DMS153 (cell line): ENCODE results near the gene LSS.
A peak's percentile ranks its signal among the peaks of the same experiment; 100 is the strongest.

ENCODE experiments used
- DNase-seq: peaks from one replicate; lab custom pipeline; 2025; lab: John Stamatoyannopoulos, UW

Gene LSS

DNA sequence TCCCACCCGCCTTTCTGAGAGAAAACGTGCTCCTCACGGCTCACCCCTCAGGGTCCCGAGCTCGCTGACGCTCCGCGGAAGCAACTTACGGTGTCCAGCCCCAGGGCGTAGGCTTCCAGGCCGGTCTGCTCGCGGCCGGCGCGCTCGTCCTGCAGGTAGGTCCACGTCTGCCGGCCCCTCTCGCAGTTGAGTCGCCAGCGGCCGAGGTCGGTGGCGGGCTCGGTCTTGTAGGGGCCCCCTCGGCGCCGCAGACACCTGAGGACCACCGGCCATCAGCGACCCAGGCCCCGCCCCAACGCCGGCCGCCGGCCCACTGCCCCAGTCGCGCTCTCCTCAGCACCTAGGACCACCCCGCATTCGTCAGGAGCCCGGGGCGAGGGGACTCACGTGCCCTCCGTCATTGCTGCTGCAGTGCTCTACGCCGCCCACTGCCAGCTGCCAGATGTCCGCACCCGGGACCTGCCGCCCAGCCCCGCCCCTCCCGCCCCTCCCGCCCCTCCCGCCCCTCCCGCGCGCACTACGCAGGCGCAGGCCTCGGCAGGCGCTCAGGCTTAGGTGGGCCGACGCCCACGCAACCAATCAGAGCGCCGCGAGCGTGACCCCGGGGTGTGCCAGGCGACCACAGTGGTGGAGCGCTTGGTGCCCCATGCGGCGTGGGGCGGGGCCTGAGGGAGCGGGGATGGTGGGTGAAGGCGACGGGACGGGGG, at the start of gene LSS:
LSS (minus strand) TSS at position 430 of the 707 bp plus-strand sequence; CDS start at position 401, 29 bp downstream.
- DNase-seq = peak; percentile 94

DNA sequence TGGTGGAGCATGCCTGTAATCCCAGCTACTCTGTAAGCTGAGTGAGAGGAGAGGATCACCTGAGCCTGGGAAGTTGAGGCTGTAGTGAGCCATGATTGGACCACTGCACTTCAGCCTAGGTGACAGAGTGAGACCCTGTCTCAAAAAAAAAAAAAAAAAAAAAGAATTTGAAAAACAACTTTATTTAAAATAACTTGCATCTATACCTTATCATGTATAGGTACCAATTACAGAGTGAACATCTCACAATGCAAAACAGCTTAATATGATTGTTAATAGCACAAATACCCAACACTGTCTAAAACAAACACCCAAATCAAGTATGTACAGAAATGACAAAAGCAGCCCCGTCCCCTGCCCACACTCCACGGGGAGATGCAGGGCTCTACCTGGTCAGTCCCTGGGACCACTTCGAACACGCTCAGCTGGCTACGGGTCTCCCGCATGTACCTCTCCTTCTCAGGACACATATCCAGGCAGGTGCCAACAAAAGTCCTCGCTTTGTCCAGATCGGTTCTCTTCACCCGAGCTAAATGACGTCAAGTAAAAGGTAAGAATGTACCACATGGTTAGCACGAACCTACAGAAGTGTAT, 46.3 kb upstream of the LSS start:
- DNase-seq = no peak

DNA sequence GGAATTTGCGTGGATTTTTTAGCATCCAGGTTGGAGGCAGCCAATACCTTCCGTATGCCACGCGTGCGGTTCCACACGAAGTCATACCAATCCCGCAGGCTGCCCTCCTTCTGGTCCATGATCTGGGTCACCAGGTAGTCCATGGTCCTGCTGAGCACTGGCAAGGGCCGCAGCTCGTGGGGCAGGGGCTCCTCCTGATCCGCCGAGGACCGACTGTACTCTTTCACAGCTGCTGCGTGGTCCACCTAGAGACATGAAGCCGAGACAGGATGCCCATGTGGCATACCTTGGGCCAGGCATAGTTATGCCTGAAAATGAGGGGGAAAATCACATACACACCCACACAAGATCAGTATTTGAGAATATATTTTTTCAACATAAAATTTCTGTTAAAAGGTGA, 44.8 kb upstream of the LSS start:
- no peak for DNase-seq

DNA sequence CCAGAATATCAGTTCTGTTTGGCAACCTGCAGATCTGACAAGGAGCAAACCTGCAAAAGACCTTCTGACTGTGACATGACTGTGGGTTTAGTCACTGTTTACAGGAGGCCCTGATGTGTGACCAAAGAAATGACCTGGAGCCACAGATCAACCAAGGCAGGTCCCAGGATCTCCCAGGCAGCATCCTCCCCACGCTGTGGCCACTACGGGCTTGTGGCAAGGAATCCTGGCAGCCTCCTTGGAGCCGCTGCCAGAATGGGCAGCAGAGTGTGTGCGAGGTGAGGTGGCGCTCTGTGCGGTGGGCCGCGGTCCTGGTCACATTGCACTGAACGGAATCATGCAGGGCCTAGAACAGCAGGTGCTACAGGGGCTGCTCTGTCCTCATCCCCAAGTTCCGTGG, 40.9 kb upstream of the LSS start:
- no peak for DNase-seq

- no peak for DNase-seq
Measured at GRCh38 chr21:46268371-46268770, 39.8 kb upstream of the LSS start.

- DNase-seq = no peak
Measured at GRCh38 chr21:46266946-46267345, 38.4 kb upstream of the LSS start.

DNA sequence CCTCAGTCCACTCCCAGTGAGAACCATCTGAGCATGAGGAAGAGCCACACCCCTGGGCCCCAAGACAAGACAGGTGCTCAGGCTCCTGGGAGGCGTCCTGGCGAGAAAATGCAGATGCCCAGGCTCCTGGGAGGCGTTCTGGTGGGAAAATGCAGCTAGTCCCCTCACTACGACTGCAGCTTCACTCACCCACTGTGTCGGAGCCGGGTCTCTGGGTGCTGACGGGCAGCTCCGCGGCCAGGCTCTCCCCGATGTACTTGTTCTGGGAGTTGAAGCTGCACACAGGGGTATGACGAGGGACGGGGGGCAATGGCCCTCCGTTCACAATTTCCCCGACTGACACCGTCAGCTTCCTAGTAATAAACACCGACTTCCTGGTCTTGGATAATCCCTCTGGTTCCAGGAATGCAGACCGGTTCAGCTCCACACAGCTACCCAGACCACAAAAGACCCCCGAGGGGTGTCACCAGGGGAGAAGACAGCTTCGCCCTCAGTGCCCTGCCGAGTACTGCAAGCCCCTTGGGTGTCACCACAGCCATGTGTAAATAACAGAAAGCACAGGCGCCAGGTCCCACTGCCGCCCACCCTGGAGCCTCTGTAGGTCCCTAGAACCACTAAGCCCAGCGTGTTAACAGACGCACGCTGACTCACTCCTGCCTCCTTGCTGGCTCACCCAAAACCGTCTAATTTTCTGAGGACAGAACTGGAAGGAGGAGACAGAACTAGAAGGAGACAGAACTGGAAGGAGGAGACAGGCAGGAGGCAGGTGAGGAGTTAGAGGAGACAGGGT, 37.4 kb upstream of the LSS start:
- no peak for DNase-seq

- no peak for DNase-seq
Measured at GRCh38 chr21:46264690-46265144, 36.1 kb upstream of the LSS start.

- DNase-seq = no peak
Measured at GRCh38 chr21:46264046-46264689, 35.6 kb upstream of the LSS start.

GRCh38 chr21:46256501-46256994, 28.0 kb upstream of the LSS start:
- no peak for DNase-seq

DNA sequence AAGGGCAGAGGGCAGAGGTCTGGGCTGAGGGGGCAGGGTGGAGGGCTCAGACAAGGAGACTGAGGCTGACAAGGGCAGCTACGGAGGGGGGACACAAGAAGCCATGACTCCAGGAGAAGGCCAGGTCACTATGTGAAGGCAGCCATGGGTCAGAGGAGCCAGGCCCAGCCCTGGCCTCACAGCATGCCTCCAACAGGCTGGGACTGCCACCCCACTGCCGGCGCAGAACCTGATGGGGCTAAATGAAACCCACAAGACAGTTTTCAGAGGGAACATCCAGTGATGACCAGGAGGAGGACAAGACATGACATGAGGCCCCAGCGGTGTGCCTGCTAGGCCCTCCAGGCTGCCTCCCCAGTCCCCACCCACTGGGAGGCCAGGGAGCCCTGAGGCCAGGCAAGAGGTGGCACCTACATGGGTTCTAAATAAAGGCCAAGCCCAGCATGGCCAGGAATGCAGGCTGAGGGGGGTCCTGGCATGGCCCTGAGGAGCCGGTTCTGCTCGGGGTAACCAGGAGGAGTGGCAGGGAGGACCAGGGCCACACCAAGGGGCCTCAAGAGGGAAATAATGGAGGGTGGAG, 27.3 kb upstream of the LSS start:
- DNase-seq = no peak

DNA sequence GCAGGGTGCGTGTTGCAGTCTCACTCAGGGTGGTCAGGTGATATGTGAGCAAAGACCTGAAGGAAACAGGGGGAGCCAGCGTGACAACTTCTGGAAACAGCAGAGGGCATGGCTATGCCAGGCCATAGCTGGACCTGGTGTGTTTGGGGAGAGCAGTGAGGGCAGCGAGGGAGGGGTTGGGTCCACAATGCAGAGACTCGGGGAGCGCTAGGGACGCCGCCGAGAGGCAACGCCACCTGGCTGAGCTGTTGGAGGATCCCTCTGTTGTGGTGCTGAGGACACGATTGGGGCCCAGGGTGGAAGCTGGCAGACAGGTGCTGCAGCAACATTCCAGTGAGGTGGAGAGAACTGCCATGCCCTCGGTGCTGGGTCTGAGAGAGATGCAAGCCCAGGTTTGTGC, 26.6 kb upstream of the LSS start:
- DNase-seq = no peak

- no peak for DNase-seq
Measured at GRCh38 chr21:46254208-46254975, 25.8 kb upstream of the LSS start.

DNA sequence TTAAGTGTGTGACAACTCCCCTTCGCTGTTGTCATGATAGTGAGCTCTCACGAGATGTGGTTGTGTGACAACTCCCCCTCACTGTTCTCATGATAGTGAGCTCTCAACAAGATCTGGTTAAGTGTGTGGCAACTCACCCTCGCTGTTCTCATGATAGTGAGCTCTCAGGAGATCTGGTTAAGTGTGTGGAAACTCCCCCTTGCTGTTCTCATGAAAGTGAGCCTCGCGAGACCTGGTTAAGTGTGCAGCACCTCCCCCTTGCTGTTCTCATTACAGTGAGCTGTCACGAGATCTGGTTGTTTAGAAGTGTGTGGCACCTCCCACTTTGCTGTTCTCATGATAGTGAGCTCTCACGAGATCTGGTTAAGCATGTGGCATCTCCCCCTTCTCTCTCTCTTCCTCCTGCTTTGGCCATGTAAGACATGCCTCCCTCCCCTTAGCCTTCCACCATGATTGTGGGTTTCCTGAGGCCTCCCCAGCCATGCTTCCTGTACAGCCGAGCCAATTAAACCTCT, 25.1 kb upstream of the LSS start:
- DNase-seq = no peak

- no peak for DNase-seq
Measured at GRCh38 chr21:46252840-46253239, 24.3 kb upstream of the LSS start.

- no peak for DNase-seq
Measured at GRCh38 chr21:46250146-46250725, 21.7 kb upstream of the LSS start.

- no peak for DNase-seq
Measured at GRCh38 chr21:46248827-46249226, 20.3 kb upstream of the LSS start.

DNA sequence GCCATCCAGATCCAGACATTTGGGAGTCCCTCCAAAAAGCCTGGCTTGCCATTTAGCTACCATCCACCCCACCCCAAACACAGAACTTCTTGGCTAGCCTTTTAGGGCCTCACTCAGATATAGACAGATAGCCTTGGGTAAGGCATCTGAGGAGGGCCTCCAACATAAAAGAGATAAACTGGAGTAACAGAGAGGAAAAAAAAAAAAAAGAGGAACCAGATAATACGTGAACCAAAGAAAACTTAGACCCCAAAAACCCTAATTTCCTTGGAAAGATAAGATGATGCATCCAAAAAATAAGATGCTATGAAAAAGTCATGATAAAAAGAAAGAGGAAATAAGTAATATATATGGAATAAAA, 19.8 kb upstream of the LSS start:
- no peak for DNase-seq

- DNase-seq = no peak
Measured at GRCh38 chr21:46247699-46248421, 19.3 kb upstream of the LSS start.

GRCh38 chr21:46246345-46246744, 17.8 kb upstream of the LSS start:
- no peak for DNase-seq
